Choroid plexus epithelial cell (primary cell): ENCODE measurements around the gene EFCAB8.
"Not testable (repeated sequence)": the region's sequence is repeated elsewhere in the genome, so short reads cannot be mapped to it uniquely, and the experiment has no call there.

ENCODE experiments used
- DNase-seq: peaks from one replicate; pipeline ENCODE4 v3.0.0-alpha.2; 2010; ENCODE audit warnings: low read depth
- H3K4me3 ChIP-seq: 2 replicates; pipeline ENCODE4 v1.5.1; 2011; ENCODE audit warnings: low read depth, mild to moderate bottlenecking, control low read depth, low read length, moderate library complexity
- TF ChIP-seq, protein P1 (sequence below): conservative IDR thresholded peaks from 2 replicates; pipeline ENCODE4 v1.5.1; 2011; ENCODE audit warnings: low read depth, mild to moderate bottlenecking, control low read depth, inconsistent platforms, low read length, moderate library complexity

The EFCAB8 gene

DNA sequence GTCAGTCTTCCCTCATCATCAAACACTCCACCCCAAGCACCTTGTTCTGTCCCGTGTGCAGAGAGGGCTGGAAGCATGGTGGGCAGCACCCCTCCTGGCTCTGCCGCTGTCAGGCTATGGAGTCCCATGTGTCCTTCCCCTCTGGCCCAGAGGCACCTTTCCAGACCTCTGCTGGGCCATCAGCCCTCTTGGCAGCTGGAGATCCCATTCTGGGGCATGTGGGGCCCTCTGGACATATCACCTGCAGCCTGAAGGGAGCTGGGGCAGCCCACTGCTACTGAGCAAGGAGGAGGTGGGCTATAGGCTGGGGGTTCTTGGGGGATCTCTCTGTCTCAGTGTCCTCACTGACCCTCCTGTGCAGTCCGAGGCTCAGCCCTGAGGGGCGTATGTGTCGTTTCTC, 103.3 kb downstream of the EFCAB8 start:
- TF ChIP-seq, protein P1, sequence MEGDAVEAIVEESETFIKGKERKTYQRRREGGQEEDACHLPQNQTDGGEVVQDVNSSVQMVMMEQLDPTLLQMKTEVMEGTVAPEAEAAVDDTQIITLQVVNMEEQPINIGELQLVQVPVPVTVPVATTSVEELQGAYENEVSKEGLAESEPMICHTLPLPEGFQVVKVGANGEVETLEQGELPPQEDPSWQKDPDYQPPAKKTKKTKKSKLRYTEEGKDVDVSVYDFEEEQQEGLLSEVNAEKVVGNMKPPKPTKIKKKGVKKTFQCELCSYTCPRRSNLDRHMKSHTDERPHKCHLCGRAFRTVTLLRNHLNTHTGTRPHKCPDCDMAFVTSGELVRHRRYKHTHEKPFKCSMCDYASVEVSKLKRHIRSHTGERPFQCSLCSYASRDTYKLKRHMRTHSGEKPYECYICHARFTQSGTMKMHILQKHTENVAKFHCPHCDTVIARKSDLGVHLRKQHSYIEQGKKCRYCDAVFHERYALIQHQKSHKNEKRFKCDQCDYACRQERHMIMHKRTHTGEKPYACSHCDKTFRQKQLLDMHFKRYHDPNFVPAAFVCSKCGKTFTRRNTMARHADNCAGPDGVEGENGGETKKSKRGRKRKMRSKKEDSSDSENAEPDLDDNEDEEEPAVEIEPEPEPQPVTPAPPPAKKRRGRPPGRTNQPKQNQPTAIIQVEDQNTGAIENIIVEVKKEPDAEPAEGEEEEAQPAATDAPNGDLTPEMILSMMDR: no peak
- no peak for DNase-seq
- H3K4me3 ChIP-seq: no peak overlapping the region

DNA sequence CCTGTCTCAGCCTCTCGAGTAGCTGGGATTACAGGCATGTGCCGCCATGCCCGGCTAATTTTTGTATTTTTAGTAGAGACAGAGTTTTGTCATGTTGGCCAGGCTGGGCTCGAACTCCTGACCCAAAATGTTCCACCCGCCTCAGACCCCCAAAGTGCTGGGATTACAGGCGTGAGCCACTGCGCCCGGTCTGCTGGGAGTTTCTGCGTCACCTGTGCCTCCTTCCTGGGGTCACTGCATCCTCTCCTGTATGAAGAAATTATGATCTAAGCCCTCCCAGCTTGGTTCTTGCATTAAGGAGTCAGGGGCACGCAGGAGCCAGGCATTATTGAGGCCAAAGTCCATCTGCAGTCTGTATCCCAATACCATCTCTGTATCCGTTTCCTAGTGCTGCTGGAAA, 103.9 kb downstream of the EFCAB8 start:
- not testable (repeated sequence) for H3K4me3 ChIP-seq, DNase-seq

DNA sequence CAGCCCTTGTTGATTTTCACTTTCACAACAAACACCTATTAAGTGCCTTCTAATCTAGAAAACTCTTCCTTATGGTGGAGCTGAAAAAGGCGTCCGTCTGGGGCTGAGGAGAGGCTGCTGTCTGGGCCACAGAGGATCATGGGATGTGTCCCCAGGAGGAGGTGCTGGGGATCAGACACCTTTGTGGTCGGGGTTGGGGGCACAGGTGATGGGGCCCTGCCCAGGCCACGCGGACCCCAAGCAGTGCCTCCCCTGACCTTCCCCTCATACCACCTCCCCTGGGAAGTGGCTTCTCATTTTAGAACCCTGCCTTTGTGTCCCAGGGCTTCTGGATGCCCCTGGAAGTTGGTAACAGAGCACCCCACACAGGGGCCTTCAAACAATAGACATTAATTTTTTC, 104.5 kb downstream of the EFCAB8 start:
- no peak overlapping the region for H3K4me3 ChIP-seq
- TF ChIP-seq, protein P1: no peak
- DNase-seq: no peak

DNA sequence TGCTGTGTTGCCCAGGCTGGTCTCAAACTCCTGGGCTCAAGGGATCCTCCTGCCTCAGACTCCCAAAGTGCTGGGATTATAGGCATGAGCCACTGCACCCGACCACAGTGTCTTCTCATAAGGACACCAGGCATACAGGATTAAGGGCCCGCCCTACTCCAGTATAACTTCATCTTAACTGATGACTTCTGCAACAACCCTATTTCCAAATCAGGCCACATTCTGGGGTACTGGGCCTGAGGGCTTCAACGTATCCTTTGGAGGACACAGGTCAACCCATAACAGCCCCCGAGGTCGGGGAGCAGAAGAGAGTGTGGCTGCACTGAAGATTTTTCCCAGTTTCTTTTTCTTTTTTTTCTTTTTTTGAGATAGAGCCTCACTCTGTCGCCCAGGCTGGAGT, 105.9 kb downstream of the EFCAB8 start:
- DNase-seq: no peak
- TF ChIP-seq, protein P1: no peak
- H3K4me3 ChIP-seq: no peak overlapping the region

DNA sequence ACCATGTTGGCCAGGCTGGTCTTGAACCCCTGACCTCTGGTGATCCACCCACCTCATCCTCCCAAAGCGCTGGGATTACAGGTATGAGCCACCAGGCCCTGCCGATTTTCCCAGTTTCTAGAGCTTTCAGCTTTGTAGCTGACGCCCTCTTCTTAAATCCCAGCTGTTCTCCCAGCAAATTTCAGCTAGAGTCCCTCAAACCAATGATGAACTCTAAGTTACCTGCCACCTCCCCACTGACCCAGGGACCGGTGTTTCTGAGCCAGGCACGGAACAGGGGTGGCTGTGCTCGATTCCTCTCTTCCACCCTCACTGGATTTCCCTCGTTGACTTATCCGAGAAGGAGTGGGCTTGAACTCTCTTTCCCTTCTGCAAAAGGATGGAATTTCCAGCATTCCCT, 106.4 kb downstream of the EFCAB8 start:
- no peak for DNase-seq
- H3K4me3 ChIP-seq: no peak overlapping the region
- TF ChIP-seq, protein P1: no peak

DNA sequence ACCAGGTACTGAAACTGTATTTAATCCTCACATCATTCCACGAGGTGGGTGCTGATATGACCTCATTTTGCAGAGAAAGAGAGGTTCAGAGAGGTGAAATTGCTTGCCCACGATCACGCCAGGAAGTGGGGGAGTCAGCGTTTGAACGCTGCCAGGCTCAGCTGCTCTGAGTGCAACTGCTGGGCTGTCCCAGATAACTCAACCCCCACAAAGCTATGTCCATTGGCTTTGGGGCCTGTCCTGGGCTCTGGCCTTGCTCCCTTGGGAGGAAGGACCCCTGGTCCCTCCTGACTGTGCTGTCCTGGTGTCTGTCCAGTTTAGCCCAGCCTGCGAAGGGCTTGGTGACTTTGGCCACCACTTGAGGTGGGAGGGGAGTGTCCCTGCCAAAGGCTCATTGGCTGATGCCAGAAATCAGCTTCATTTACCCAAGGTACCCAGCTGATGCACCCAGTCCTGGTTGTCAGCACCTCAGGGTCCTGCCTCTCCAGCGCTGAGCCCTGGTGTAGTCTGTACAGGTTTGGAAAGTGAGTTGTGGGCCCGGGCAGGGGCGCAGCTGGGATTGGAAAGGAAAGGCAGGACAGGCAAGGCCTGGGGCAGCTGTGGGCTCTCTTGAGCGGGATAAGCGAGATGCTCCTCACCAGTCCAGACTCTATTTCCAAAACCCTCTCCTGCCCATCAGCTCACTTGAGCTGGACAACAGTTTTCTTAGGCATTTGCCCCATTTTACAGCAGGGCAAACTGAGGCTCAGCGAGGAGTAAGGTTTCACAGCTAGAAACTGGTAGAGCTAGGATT, 107.1 kb downstream of the EFCAB8 start:
- no peak for DNase-seq
- H3K4me3 ChIP-seq: no peak overlapping the region
- TF ChIP-seq, protein P1: no peak

DNA sequence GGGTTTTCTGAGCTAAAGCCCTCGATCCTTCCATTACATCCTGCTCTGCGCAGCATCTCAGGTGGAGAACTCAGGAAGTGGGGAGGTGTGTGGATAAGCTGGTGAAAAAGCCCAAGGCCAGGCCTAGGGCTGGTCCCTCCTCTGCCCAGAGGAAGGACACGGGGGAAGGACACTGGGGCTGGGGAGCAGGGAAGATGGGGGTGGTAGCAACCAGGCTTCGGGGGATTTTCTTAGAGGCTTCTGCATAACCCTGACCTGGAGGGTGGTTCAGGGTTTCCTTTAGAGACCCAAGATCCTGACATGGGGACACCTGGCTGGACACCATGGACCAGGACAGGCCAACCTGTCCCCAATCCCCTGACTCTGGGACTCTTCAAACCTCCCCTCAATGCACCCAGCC, 107.7 kb downstream of the EFCAB8 start:
- H3K4me3 ChIP-seq: no peak overlapping the region
- DNase-seq: no peak
- TF ChIP-seq, protein P1: no peak
